ENCODE results near the gene EIF2S3B.

Gene EIF2S3B

GRCh38 chr12:10551375-10551774 lies 45.7 kb downstream of the EIF2S3B start:
- Histone ChIP-seq H3K27me3 (ENCODE audit: control insufficient read depth, insufficient read depth, low read length, poor library complexity, severe bottlenecking) (no peaks in the 10 kb centered on the region), H3K9me3 (ENCODE audit: control insufficient read depth, low read length) (no peaks in the 10 kb centered on the region), H3K4me1 (ENCODE audit: control insufficient read depth, insufficient read depth, low read length) (peaks cover 7% of the 10 kb centered on the region), H3K36me3 (ENCODE audit: control insufficient read depth, insufficient read depth, low read length) (no peaks in the 10 kb centered on the region), H3K27ac (ENCODE audit: insufficient read depth, low read depth, low read length, poor library complexity, severe bottlenecking) (no peak overlapping the region), H3K4me3 (ENCODE audit: insufficient read depth, low read depth, low read length) (no peak overlapping the region)
- 94 to 96% methylated on average over 25 of the region's 25 CpGs for WGBS, 2 experiments

GRCh38 chr12:10553148-10553547 lies 47.5 kb downstream of the EIF2S3B start:
- Histone ChIP-seq H3K27ac (ENCODE audit: insufficient read depth, low read depth, low read length, poor library complexity, severe bottlenecking) (no peak overlapping the region), H3K9me3 (ENCODE audit: control insufficient read depth, low read length) (no peaks in the 10 kb centered on the region), H3K27me3 (ENCODE audit: control insufficient read depth, insufficient read depth, low read length, poor library complexity, severe bottlenecking) (no peaks in the 10 kb centered on the region), H3K4me1 (ENCODE audit: control insufficient read depth, insufficient read depth, low read length) (peaks cover 7% of the 10 kb centered on the region), H3K36me3 (ENCODE audit: control insufficient read depth, insufficient read depth, low read length) (no peaks in the 10 kb centered on the region), H3K4me3 (ENCODE audit: insufficient read depth, low read depth, low read length) (no peak overlapping the region)
- WGBS, 2 experiments: 88% methylated on average over 1 of the region's 1 CpG

GRCh38 chr12:10554228-10554755 lies 48.6 kb downstream of the EIF2S3B start:
- no peaks in the 10 kb centered on the region for H3K27me3 ChIP-seq (ENCODE audit: control insufficient read depth, insufficient read depth, low read length, poor library complexity, severe bottlenecking)
- no peak overlapping the region for H3K4me3 ChIP-seq (ENCODE audit: insufficient read depth, low read depth, low read length)
- WGBS, 2 experiments: 86 to 88% methylated on average over 6 of the region's 6 CpGs
- no peak overlapping the region for H3K27ac ChIP-seq (ENCODE audit: insufficient read depth, low read depth, low read length, poor library complexity, severe bottlenecking)
- no peaks in the 10 kb centered on the region for H3K9me3 ChIP-seq (ENCODE audit: control insufficient read depth, low read length)
- peaks cover 7% of the 10 kb centered on the region for H3K4me1 ChIP-seq (ENCODE audit: control insufficient read depth, insufficient read depth, low read length)
- H3K36me3 ChIP-seq (ENCODE audit: control insufficient read depth, insufficient read depth, low read length): no peaks in the 10 kb centered on the region

GRCh38 chr12:10554756-10555481 lies 49.2 kb downstream of the EIF2S3B start:
- H3K27ac ChIP-seq (ENCODE audit: insufficient read depth, low read depth, low read length, poor library complexity, severe bottlenecking): no peak overlapping the region
- H3K4me1 ChIP-seq (ENCODE audit: control insufficient read depth, insufficient read depth, low read length): peaks cover 7% of the 10 kb centered on the region
- H3K27me3 ChIP-seq (ENCODE audit: control insufficient read depth, insufficient read depth, low read length, poor library complexity, severe bottlenecking): no peaks in the 10 kb centered on the region
- H3K36me3 ChIP-seq (ENCODE audit: control insufficient read depth, insufficient read depth, low read length): no peaks in the 10 kb centered on the region
- 95 to 96% methylated on average over 5 to 7 of the region's 7 CpGs for WGBS, 2 experiments
- H3K4me3 ChIP-seq (ENCODE audit: insufficient read depth, low read depth, low read length): no peak overlapping the region
- H3K9me3 ChIP-seq (ENCODE audit: control insufficient read depth, low read length): no peaks in the 10 kb centered on the region

GRCh38 chr12:10557329-10557728 lies 51.6 kb downstream of the EIF2S3B start:
- 88 to 92% methylated on average over 6 of the region's 6 CpGs for WGBS, 2 experiments
- H3K9me3 ChIP-seq (ENCODE audit: control insufficient read depth, low read length): no peaks in the 10 kb centered on the region
- H3K4me3 ChIP-seq (ENCODE audit: insufficient read depth, low read depth, low read length): no peak overlapping the region
- H3K27ac ChIP-seq (ENCODE audit: insufficient read depth, low read depth, low read length, poor library complexity, severe bottlenecking): no peak overlapping the region
- peaks cover 7% of the 10 kb centered on the region for H3K4me1 ChIP-seq (ENCODE audit: control insufficient read depth, insufficient read depth, low read length)
- H3K27me3 ChIP-seq (ENCODE audit: control insufficient read depth, insufficient read depth, low read length, poor library complexity, severe bottlenecking): no peaks in the 10 kb centered on the region
- H3K36me3 ChIP-seq (ENCODE audit: control insufficient read depth, insufficient read depth, low read length): no peaks in the 10 kb centered on the region

GRCh38 chr12:10557766-10558165 lies 52.1 kb downstream of the EIF2S3B start:
- peaks cover 7% of the 10 kb centered on the region for H3K4me1 ChIP-seq (ENCODE audit: control insufficient read depth, insufficient read depth, low read length)

More at GRCh38 chr12:10557766-10558165, 52.1 kb downstream of the EIF2S3B start:
- no peaks in the 10 kb centered on the region for H3K36me3 ChIP-seq (ENCODE audit: control insufficient read depth, insufficient read depth, low read length)
- H3K9me3 ChIP-seq (ENCODE audit: control insufficient read depth, low read length): no peaks in the 10 kb centered on the region
- H3K27ac ChIP-seq (ENCODE audit: insufficient read depth, low read depth, low read length, poor library complexity, severe bottlenecking): no peak overlapping the region
- no peaks in the 10 kb centered on the region for H3K27me3 ChIP-seq (ENCODE audit: control insufficient read depth, insufficient read depth, low read length, poor library complexity, severe bottlenecking)
- WGBS, 2 experiments: 77 to 89% methylated on average over 2 of the region's 2 CpGs
- H3K4me3 ChIP-seq (ENCODE audit: insufficient read depth, low read depth, low read length): no peak overlapping the region

Measured in ectodermal cell (in vitro differentiated cells).